GM19193 (cell line): ENCODE data around the gene HYLS1.
A peak's percentile ranks its signal among the peaks of the same experiment; 100 is the strongest.

Experiments used
- POLR2A ChIP-seq: IDR thresholded peaks from 4 replicates; pipeline ENCODE4 v1.6.1; 2011; ENCODE audit not compliant: insufficient read depth, insufficient read length; ENCODE audit errors: extremely low read depth

The HYLS1 gene

GRCh38 chr11:125892994-125893393 lies 5.5 kb downstream of the HYLS1 start:
- no peak for TF ChIP-seq POLR2A

- no peak for TF ChIP-seq POLR2A
Observed at GRCh38 chr11:125901872-125902271, 14.4 kb downstream of the HYLS1 start.

- no peak for TF ChIP-seq POLR2A
Observed at GRCh38 chr11:125902277-125902926, 14.9 kb downstream of the HYLS1 start.

- peak; percentile 80 for TF ChIP-seq POLR2A
Observed at GRCh38 chr11:125902927-125903710, 15.7 kb downstream of the HYLS1 start, which contains the start of gene PUS3. PUS3 (minus strand) TSS chr11:125903206; CDS start chr11:125896284, 6,922 bp downstream.

- no peak for TF ChIP-seq POLR2A
Observed at GRCh38 chr11:125903711-125904659, 16.5 kb downstream of the HYLS1 start, which contains the start of gene DDX25. DDX25 (plus strand) TSS chr11:125904508; CDS start chr11:125904518, 10 bp downstream.

- TF ChIP-seq POLR2A = no peak
Observed at GRCh38 chr11:125904678-125905077, 17.2 kb downstream of the HYLS1 start.

GRCh38 chr11:125910226-125910849 lies 22.9 kb downstream of the HYLS1 start:
- no peak for TF ChIP-seq POLR2A

GRCh38 chr11:125916683-125917347 lies 29.3 kb downstream of the HYLS1 start:
- TF ChIP-seq POLR2A = no peak

- TF ChIP-seq POLR2A = no peak
Observed at GRCh38 chr11:125918140-125918840, 30.8 kb downstream of the HYLS1 start.

- no peak for TF ChIP-seq POLR2A
Observed at GRCh38 chr11:125921042-125921441, 33.6 kb downstream of the HYLS1 start.

- no peak for TF ChIP-seq POLR2A
Observed at GRCh38 chr11:125922156-125922555, 34.7 kb downstream of the HYLS1 start.

GRCh38 chr11:125923012-125923579 lies 35.6 kb downstream of the HYLS1 start:
- TF ChIP-seq POLR2A = no peak

- no peak for TF ChIP-seq POLR2A
Observed at GRCh38 chr11:125923633-125924032, 36.2 kb downstream of the HYLS1 start.
